Osteoblast (primary cell): ENCODE data around the gene PER2. TPM values are rescaled to one million over a fixed set of nuclear protein-coding genes. Genes with fewer than 3 reads are reported as not detected.

Source experiments
- DNase-seq: peaks from one replicate; pipeline ENCODE4 v3.0.0; 2011; ENCODE audit warnings: low spot score, mixed read lengths; ENCODE audit not compliant: insufficient read length; ENCODE audit errors: missing footprints
- H2AFZ ChIP-seq: 2 replicates; pipeline ENCODE4 v1.6.0; 2011; ENCODE audit warnings: mild to moderate bottlenecking, low read length
- H3K27ac ChIP-seq: 2 replicates; pipeline ENCODE4 v1.5.1; 2011; ENCODE audit warnings: mild to moderate bottlenecking, low read depth, low read length, moderate library complexity
- H3K27me3 ChIP-seq: 2 replicates; pipeline ENCODE4 v1.6.0; 2012; ENCODE audit warnings: mild to moderate bottlenecking, control low read depth, inconsistent platforms, low read length, moderate library complexity; ENCODE audit not compliant: insufficient read depth
- H3K36me3 ChIP-seq: 2 replicates; pipeline ENCODE4 v1.5.1; 2011; ENCODE audit warnings: mild to moderate bottlenecking, low read length, control low read depth, moderate library complexity; ENCODE audit not compliant: insufficient read depth
- H3K4me1 ChIP-seq: 2 replicates; pipeline ENCODE4 v1.5.1; 2011; ENCODE audit warnings: mild to moderate bottlenecking, low read length, control low read depth, moderate library complexity; ENCODE audit not compliant: insufficient read depth
- H3K4me2 ChIP-seq: 2 replicates; pipeline ENCODE4 v1.6.0; 2011; ENCODE audit warnings: mild to moderate bottlenecking, low read length; ENCODE audit not compliant: insufficient read depth
- H3K4me3 ChIP-seq: fragments of 200-600 bp; sonication (generic); 3 replicates; pipeline ENCODE4 v1.5.1; 2012; ENCODE audit warnings: mild to moderate bottlenecking, low read length, inconsistent platforms; ENCODE audit not compliant: insufficient read depth
- H3K79me2 ChIP-seq: 2 replicates; pipeline ENCODE4 v1.6.0; 2012; ENCODE audit warnings: mild to moderate bottlenecking, low read length, control low read depth, inconsistent platforms; ENCODE audit not compliant: insufficient read depth
- H3K9me3 ChIP-seq: 2 replicates; pipeline ENCODE4 v1.5.1; 2011; ENCODE audit warnings: low read depth, low read length, control low read depth
- H4K20me1 ChIP-seq: 2 replicates; pipeline ENCODE4 v1.6.0; 2012; ENCODE audit warnings: mild to moderate bottlenecking, low read length, control low read depth; ENCODE audit not compliant: insufficient read depth
- total RNA-seq: library from RNA; depleted of rRNA; stranded (reverse); fragments of >200 nt; gene quantifications from 2 replicates; pipeline ENCODE4 v1.2.3, GENCODE V29; 2012
- TF ChIP-seq, protein P1 (sequence below): IDR thresholded peaks from 2 replicates; pipeline ENCODE4 v1.5.1; 2011; ENCODE audit warnings: mild to moderate bottlenecking, low read depth, low read length, moderate library complexity; ENCODE audit errors: extremely low read depth

PER2 gene
- total RNA-seq, 1 donor, result 9.4 TPM

- Histone ChIP-seq H3K4me3 (no peak overlapping the region), H3K4me2 (no peak overlapping the region), H3K9me3 (no peaks in the 10 kb centered on the region), H3K27ac (no peak overlapping the region), H2AFZ (no peak overlapping the region), H3K4me1 (no peaks in the 10 kb centered on the region), H4K20me1 (no peaks in the 10 kb centered on the region), H3K27me3 (peaks cover 8% of the 10 kb centered on the region), H3K79me2 (no peaks in the 10 kb centered on the region), H3K36me3 (no peaks in the 10 kb centered on the region)
- peak; percentile 51 for DNase-seq
- TF ChIP-seq, protein P1, sequence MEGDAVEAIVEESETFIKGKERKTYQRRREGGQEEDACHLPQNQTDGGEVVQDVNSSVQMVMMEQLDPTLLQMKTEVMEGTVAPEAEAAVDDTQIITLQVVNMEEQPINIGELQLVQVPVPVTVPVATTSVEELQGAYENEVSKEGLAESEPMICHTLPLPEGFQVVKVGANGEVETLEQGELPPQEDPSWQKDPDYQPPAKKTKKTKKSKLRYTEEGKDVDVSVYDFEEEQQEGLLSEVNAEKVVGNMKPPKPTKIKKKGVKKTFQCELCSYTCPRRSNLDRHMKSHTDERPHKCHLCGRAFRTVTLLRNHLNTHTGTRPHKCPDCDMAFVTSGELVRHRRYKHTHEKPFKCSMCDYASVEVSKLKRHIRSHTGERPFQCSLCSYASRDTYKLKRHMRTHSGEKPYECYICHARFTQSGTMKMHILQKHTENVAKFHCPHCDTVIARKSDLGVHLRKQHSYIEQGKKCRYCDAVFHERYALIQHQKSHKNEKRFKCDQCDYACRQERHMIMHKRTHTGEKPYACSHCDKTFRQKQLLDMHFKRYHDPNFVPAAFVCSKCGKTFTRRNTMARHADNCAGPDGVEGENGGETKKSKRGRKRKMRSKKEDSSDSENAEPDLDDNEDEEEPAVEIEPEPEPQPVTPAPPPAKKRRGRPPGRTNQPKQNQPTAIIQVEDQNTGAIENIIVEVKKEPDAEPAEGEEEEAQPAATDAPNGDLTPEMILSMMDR, result no peak
These were observed 15.7 kb upstream of the PER2 start for GRCh38 chr2:238304116-238304515.

- H4K20me1 ChIP-seq, result no peaks in the 10 kb centered on the region
- H2AFZ ChIP-seq, result no peak overlapping the region
- TF ChIP-seq, protein P1, result no peak
These were observed 14.3 kb upstream of the PER2 start for GRCh38 chr2:238302751-238303150.

DNA sequence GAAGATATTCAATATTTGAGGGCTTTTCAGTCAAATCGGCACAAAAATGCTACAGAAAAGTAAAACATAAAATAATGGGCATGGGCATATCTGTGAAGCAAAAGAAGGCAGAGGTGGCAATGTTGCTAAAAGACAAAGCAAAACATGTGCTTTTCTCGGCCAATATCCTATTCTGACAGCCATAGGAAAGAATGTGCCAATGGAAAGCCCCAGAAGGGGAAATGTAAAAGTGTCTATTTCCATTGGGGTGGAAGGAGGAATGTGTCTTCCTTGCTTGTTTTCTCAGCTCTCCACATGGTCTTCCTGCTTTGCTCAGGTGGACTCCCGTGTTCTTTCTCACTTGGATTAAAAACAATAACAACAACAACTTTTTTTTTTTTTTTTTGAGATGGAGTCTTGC is 13.7 kb upstream of the PER2 start:
- H3K36me3 ChIP-seq, result no peaks in the 10 kb centered on the region
- no peaks in the 10 kb centered on the region for H3K9me3 ChIP-seq
- no peak for DNase-seq

More at GRCh38 chr2:238302751-238303150, 14.3 kb upstream of the PER2 start:
- Histone ChIP-seq H3K9me3 (no peaks in the 10 kb centered on the region), H3K4me1 (no peaks in the 10 kb centered on the region), H3K4me3 (no peak overlapping the region), H3K36me3 (no peaks in the 10 kb centered on the region), H3K4me2 (no peak overlapping the region), H3K27me3 (peaks cover 8% of the 10 kb centered on the region), H3K27ac (no peak overlapping the region), H3K79me2 (no peaks in the 10 kb centered on the region)
- DNase-seq, result no peak

DNA sequence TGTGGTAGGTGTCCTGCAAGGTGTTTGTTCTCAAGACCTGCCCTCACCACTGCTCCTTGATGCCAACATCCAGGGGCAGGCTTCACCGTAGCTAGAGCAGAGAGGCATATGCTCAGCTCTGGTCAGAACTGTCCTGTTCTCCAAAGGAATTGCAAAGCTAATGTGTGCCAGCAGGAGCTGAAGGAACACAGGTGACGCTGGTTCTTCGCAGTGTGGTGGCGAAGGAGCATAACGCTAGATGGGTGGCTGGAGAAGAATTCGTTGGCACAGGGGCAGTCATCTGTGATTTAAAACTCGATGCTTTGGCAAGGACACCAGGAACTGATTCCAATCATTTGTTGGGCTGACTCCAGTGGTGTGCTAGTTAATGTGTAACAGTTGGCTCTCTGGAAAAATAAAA is 11.4 kb upstream of the PER2 start:
- Histone ChIP-seq H3K4me2 (no peak overlapping the region), H3K36me3 (no peaks in the 10 kb centered on the region), H2AFZ (no peak overlapping the region), H3K27me3 (peaks cover 14% of the 10 kb centered on the region), H3K27ac (no peak overlapping the region), H3K9me3 (no peaks in the 10 kb centered on the region), H3K4me3 (no peak overlapping the region), H3K4me1 (no peaks in the 10 kb centered on the region), H4K20me1 (no peaks in the 10 kb centered on the region), H3K79me2 (no peaks in the 10 kb centered on the region)
- TF ChIP-seq, protein P1, result no peak
- DNase-seq, result no peak

More for the DNA sequence above, 13.7 kb upstream of the PER2 start:
- Histone ChIP-seq H2AFZ (no peak overlapping the region), H3K79me2 (no peaks in the 10 kb centered on the region), H3K27ac (no peak overlapping the region), H4K20me1 (no peaks in the 10 kb centered on the region), H3K4me1 (no peaks in the 10 kb centered on the region), H3K4me3 (no peak overlapping the region), H3K27me3 (peaks cover 12% of the 10 kb centered on the region), H3K4me2 (no peak overlapping the region)
- TF ChIP-seq, protein P1, result no peak
